HFFc6 (cell line): ENCODE results near the gene CYP3A7. TPM values are rescaled to one million over a fixed set of nuclear protein-coding genes. Genes with fewer than 3 reads are reported as not detected.
"Not testable (repeated sequence)": the region's sequence is repeated elsewhere in the genome, so short reads cannot be mapped to it uniquely, and the experiment has no call there.

Source experiments
- DNase-seq: peaks from one replicate; pipeline ENCODE4 v3.0.0-alpha.2; 2018
- H3K27ac Mint-ChIP-seq: 2 replicates; pipeline ENCODE4 v1.8.0; 2020; ENCODE audit warnings: mild to moderate bottlenecking, mixed read lengths
- H3K27me3 Mint-ChIP-seq: 2 replicates; pipeline ENCODE4 v1.8.0; 2021; ENCODE audit warnings: mild to moderate bottlenecking, moderate library complexity, mixed read lengths; ENCODE audit not compliant: insufficient read depth
- H3K36me3 Mint-ChIP-seq: 2 replicates; pipeline ENCODE4 v1.8.0; 2021; ENCODE audit warnings: low read depth, mixed read lengths
- H3K4me1 Mint-ChIP-seq: 2 replicates; pipeline ENCODE4 v1.8.0; 2020; ENCODE audit warnings: low read depth, mixed read lengths
- H3K4me3 Mint-ChIP-seq: 2 replicates; pipeline ENCODE4 v1.8.0; 2020; ENCODE audit warnings: mild to moderate bottlenecking, moderate library complexity, mixed read lengths
- H3K9me3 Mint-ChIP-seq: 2 replicates; pipeline ENCODE4 v1.8.0; 2020; ENCODE audit warnings: mild to moderate bottlenecking, mixed read lengths
- total RNA-seq, 6 experiments: library from RNA; stranded (reverse); fragmentation: NEBNext Ultra II Directional; extraction: Animal tissue kit (Norgen Biotek cat#: 25700); gene quantifications; 2 replicates in 1 of 6; 3 replicates in 5 of 6; pipeline ENCODE4 v1.2.3, GENCODE V29; 2021
- TF ChIP-seq, protein P1 (sequence below): fragments of 200-600 bp; sonication (generic); IDR thresholded peaks from 2 replicates; pipeline ENCODE4 v1.5.0; 2021; ENCODE audit warnings: antibody characterized with exemption, mild to moderate bottlenecking

CYP3A7 gene
- total RNA-seq, 6 experiments from 2014 or later: 0.09 TPM; not detected in 5

DNA sequence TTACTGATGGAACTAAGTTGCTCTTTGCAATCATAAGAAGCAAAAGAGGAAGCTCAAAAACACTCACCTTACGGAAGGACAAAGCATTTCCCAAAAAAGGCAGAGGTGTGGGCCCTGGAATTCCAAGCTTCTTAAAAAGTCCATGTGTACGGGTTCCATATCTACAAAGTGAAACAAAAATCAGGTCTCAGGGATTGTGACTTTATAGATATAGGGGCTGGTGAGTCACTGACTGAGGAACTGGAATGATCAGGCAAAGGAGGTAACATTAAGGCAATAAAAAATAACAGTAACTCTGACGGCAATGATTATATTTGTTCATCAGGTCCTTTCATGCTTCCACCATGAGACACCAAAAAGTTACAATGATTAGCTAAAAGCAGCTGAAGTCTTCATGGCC is 4.0 kb downstream of the CYP3A7 start:
- Mint-ChIP-seq H3K4me3 (no peak overlapping the region), H3K4me1 (no peaks in the 10 kb centered on the region), H3K36me3 (no peaks in the 10 kb centered on the region), H3K9me3 (no peaks in the 10 kb centered on the region), H3K27me3 (peaks cover 12% of the 10 kb centered on the region), H3K27ac (no peak overlapping the region)
- no peak for DNase-seq
- TF ChIP-seq, protein P1, sequence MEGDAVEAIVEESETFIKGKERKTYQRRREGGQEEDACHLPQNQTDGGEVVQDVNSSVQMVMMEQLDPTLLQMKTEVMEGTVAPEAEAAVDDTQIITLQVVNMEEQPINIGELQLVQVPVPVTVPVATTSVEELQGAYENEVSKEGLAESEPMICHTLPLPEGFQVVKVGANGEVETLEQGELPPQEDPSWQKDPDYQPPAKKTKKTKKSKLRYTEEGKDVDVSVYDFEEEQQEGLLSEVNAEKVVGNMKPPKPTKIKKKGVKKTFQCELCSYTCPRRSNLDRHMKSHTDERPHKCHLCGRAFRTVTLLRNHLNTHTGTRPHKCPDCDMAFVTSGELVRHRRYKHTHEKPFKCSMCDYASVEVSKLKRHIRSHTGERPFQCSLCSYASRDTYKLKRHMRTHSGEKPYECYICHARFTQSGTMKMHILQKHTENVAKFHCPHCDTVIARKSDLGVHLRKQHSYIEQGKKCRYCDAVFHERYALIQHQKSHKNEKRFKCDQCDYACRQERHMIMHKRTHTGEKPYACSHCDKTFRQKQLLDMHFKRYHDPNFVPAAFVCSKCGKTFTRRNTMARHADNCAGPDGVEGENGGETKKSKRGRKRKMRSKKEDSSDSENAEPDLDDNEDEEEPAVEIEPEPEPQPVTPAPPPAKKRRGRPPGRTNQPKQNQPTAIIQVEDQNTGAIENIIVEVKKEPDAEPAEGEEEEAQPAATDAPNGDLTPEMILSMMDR: no peak

DNA sequence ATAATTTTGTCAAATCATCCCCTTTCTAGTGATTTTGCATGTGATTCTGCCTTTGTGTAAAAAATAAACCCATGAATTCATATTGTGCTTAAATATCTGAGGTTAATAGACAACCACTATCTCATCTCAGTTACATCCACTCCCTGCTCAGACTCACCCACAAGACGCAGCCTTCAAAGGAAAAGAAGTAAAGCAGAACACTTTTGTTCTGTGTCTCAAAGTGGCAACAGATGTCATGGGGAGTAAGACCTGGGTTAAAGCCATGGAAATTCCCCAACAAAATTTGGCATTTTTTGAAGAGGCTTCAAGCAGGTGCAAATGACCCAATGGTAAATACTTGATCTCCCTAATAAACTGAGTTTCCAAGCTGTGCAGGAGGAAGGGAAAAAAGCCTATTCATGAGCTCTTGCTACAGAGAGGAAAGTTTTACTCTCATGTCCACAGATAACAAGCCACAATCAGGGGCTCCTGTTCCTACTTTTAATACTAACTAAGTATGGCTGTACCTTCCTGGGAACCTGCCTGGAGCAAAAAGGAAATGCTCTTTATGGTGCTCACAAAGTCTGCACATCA is 4.7 kb downstream of the CYP3A7 start:
- DNase-seq: no peak
- TF ChIP-seq, protein P1: no peak
- no peak overlapping the region for H3K4me3 Mint-ChIP-seq
- no peak overlapping the region for H3K27ac Mint-ChIP-seq
- no peaks in the 10 kb centered on the region for H3K4me1 Mint-ChIP-seq
- H3K9me3 Mint-ChIP-seq: no peaks in the 10 kb centered on the region
- no peaks in the 10 kb centered on the region for H3K36me3 Mint-ChIP-seq
- peaks cover 14% of the 10 kb centered on the region for H3K27me3 Mint-ChIP-seq

DNA sequence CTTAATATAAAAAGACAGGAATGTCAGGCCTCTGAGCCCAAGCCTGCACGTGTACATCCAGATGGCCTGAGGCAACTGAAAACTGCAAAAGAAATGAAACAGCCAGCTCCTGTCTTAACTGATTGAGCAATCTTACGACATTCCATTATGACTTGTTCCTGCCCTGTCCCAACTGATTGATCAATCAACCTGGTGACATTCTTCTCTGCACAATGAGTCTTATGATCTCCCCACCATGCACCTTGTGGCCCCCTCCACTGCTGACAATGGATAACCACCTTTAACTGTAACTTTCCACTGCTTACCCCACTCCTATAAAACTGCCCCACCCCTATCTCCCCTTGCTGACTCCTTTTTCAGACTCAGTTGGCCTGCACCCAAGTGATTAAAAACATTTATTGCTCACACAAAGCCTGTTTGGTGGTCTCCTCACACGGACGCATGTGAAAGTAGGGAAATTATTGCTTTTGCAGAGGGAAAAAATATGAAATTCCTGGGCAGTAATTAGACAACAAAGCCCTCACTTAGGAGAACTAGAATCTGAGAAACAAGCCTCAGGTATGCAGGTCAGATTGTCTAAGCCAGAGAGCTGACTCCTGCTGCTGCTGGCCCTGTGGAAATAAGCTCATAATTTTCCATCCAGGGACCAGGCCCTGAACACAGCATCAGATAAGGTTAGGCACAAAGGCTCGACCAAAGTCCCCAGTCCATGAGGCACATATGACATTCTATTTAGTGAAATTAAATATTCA is 5.3 kb downstream of the CYP3A7 start:
- TF ChIP-seq, protein P1: no peak
- Mint-ChIP-seq H3K4me1 (no peaks in the 10 kb centered on the region), H3K9me3 (no peaks in the 10 kb centered on the region), H3K27me3 (peaks cover 12% of the 10 kb centered on the region), H3K27ac (no peak overlapping the region), H3K4me3 (no peak overlapping the region), H3K36me3 (no peaks in the 10 kb centered on the region)
- DNase-seq: peak; percentile 41

GRCh38 chr7:99728615-99729014 is 6.4 kb downstream of the CYP3A7 start:
- Mint-ChIP-seq H3K36me3 (no peaks in the 10 kb centered on the region), H3K27me3 (peaks cover 20% of the 10 kb centered on the region), H3K4me3 (no peak overlapping the region), H3K4me1 (no peaks in the 10 kb centered on the region), H3K9me3 (no peaks in the 10 kb centered on the region), H3K27ac (no peak overlapping the region)
- TF ChIP-seq, protein P1: no peak
- no peak for DNase-seq

DNA sequence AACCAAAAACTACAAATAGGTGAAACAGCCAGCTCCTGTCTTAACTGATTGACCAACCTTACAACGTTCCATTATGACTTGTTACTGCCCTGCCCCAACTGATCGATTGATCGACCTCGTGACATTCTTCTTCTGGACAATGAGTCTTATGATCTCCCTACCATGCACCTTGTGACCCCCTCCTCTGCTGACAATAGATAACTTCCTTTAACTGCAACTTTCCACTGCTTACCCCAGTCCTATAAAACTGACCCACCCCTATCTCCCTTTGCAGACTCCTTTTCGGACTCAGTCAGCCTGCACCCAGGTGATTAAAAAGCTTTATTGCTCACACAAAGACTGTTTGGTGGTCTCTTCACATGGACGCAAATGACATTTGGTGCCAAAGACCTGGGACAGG is 11.8 kb downstream of the CYP3A7 start:
- H3K27ac Mint-ChIP-seq, H3K4me1 Mint-ChIP-seq, H3K4me3 Mint-ChIP-seq, H3K9me3 Mint-ChIP-seq, DNase-seq, H3K36me3 Mint-ChIP-seq: not testable (repeated sequence)
- H3K27me3 Mint-ChIP-seq: peaks cover 32% of the 10 kb centered on the region

DNA sequence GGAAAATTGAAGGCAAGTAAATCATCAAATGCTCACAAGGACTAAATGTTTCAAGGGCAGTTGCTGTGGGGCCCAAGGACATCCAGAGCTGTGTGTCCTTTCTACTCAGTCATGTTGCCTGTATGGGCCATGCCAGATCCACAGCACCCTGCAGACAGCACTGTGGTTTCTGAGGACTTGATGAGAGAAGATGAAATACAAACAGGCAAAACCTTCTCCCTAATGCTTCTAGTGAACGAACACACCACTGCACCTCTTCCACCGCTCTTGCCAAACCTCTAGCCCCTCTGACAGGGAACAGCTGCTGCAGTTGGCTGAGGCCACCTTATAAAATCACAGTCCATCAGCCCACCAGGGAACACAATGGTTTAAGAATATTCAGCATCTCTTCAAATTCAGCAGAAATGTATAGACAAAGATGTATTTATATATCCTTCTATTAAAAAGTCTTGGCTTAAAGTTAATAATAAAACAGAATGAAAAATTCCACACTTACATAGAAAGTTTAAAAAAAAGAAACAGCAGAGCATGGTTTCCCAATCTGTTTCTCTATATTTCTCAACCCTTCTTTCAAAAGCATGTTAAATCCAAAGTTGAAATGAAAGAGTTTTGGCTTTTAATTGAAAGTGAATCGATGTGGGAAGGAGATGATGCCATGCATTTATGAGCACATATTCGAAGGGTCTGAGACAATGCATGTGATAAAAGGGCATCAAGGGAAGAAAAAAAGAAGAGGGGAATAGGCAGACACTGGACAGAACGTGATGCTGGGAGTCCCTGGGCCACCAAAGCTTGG is 14.0 kb downstream of the CYP3A7 start:
- Mint-ChIP-seq H3K4me3 (no peak overlapping the region), H3K36me3 (no peaks in the 10 kb centered on the region), H3K9me3 (no peaks in the 10 kb centered on the region; the same call in 1 of the 2 replicates), H3K27ac (no peak overlapping the region), H3K4me1 (no peaks in the 10 kb centered on the region), H3K27me3 (peaks cover 36% of the 10 kb centered on the region)
- TF ChIP-seq, protein P1: no peak
- no peak for DNase-seq
